Tibial nerve (tissue), 4 donors: ENCODE results near the gene ARMC6. TPM values are rescaled to one million over a fixed set of nuclear protein-coding genes. Genes with fewer than 3 reads are reported as not detected.
"Not testable (repeated sequence)": the region's sequence is repeated elsewhere in the genome, so short reads cannot be mapped to it uniquely, and the experiment has no call there.

Experiments used
- DNase-seq, 2 donors: peaks; one replicate each; pipeline ENCODE4 v3.0.0-alpha.2; 2019; ENCODE audit warnings: low spot score in 2 of 2
- H3K27ac ChIP-seq, 4 donors: fragments of 200-600 bp; sonication (generic) in 3 of 4; one replicate each; pipeline ENCODE4 v1.5.1; 2017 to 2019; ENCODE audit warnings: mild to moderate bottlenecking in 1 of 4
- H3K27me3 ChIP-seq, 2 donors: fragments of 200-600 bp; sonication (generic) in 1 of 2; one replicate each; pipeline versions ENCODE4 v1.5.1 to v1.6.0; 2017 to 2019
- H3K36me3 ChIP-seq, 3 donors: fragments of 200-600 bp; sonication (generic); one replicate each; pipeline ENCODE4 v1.5.1; 2018 to 2019
- H3K4me1 ChIP-seq, 4 donors: fragments of 200-600 bp; sonication (generic) in 3 of 4; one replicate each; pipeline ENCODE4 v1.5.1; 2017 to 2019
- H3K4me3 ChIP-seq, 4 donors: fragments of 200-600 bp; sonication (generic) in 3 of 4; one replicate each; pipeline ENCODE4 v1.5.1; 2017 to 2019; ENCODE audit warnings: mild to moderate bottlenecking in 1 of 4, moderate library complexity in 1 of 4
- H3K9me3 ChIP-seq, 4 donors: fragments of 200-600 bp; sonication (generic) in 3 of 4; one replicate each; pipeline ENCODE4 v1.5.1; 2017 to 2019
- CTCF ChIP-seq, 5 experiments: fragments of 200-600 bp in 3 of 5; fragments of 450-650 bp in 2 of 5; sonication (generic) in 3 of 5; IDR thresholded peaks; one replicate each; pipeline ENCODE4 v1.5.1; 2016 to 2019; ENCODE audit warnings: antibody characterized with exemption in 5 of 5, mild to moderate bottlenecking in 3 of 5, moderate library complexity in 2 of 5
- EP300 ChIP-seq, 2 donors: sonication (generic); formaldehyde crosslinking; IDR thresholded peaks; one replicate each; pipeline ENCODE4 v1.6.1; 2017; ENCODE audit warnings: antibody characterized with exemption in 2 of 2, mild to moderate bottlenecking in 1 of 2
- POLR2A ChIP-seq, 2 donors: fragments of 450-650 bp; IDR thresholded peaks; one replicate each; pipeline ENCODE4 v1.6.1; 2017; ENCODE audit warnings: antibody characterized with exemption in 2 of 2, mild to moderate bottlenecking in 2 of 2, moderate library complexity in 2 of 2
- WGBS, 2 donors: methylation state at CpG; one replicate each; pipeline ENCODE4 v1.1.5; 2018; 5-methylcytosine and 5-hydroxymethylcytosine counted together
- total RNA-seq, 4 donors: library from RNA; depleted of rRNA; stranded (reverse); fragments of >200 nt; gene quantifications; one replicate each; pipeline ENCODE4 v1.1.0, GENCODE V29; 2016

The ARMC6 gene
- total RNA-seq, 4 donors from 2014 or later, result 20.0 to 40.8 (median 24.6) TPM

GRCh38 chr19:19010551-19010950, 22.9 kb upstream of the ARMC6 start:
- DNase-seq, result no peak
- H3K27me3 ChIP-seq, result no peaks in the 10 kb centered on the region
- peaks cover 4 to 100% (median 24%) of the 10 kb centered on the region in 3 donors for H3K36me3 ChIP-seq
- no peaks in the 10 kb centered on the region for H3K9me3 ChIP-seq
- no peaks in the 10 kb centered on the region for H3K4me1 ChIP-seq
- H3K27ac ChIP-seq, result no peak overlapping the region
- no peak overlapping the region for H3K4me3 ChIP-seq
- TF ChIP-seq POLR2A (IDR thresholded peaks at IDR 0.05), result no peak
- WGBS, 2 donors, result 92 to 95% methylated on average over 5 of the region's 5 CpGs

- H3K27ac ChIP-seq, result peak overlapping the region in 1 of 4 donors; percentile 25
- TF ChIP-seq EP300 (IDR thresholded peaks at IDR 0.05), result no peak
- no peak for TF ChIP-seq POLR2A (IDR thresholded peaks at IDR 0.05)
- TF ChIP-seq CTCF (IDR thresholded peaks at IDR 0.05), result no peak
- no peaks in the 10 kb centered on the region for H3K27me3 ChIP-seq
- H3K4me1 ChIP-seq, result peaks cover 0 to 16% (median 4%) of the 10 kb centered on the region in 4 donors
- no peaks in the 10 kb centered on the region for H3K9me3 ChIP-seq
- peaks cover 2 to 70% (median 10%) of the 10 kb centered on the region in 3 donors for H3K36me3 ChIP-seq
- DNase-seq, result no peak
- H3K4me3 ChIP-seq, result no peak overlapping the region
- WGBS, 2 donors, result 23 to 26% methylated on average over 3 of the region's 3 CpGs
Observed at GRCh38 chr19:19021115-19021514, 12.3 kb upstream of the ARMC6 start.

GRCh38 chr19:19022380-19022961, 10.9 kb upstream of the ARMC6 start:
- TF ChIP-seq EP300 (IDR thresholded peaks at IDR 0.05) (no peak), CTCF (IDR thresholded peaks at IDR 0.05) (no peak), POLR2A (IDR thresholded peaks at IDR 0.05) (no peak)
- DNase-seq, result no peak
- Histone ChIP-seq H3K36me3 (peaks cover 5 to 70% (median 10%) of the 10 kb centered on the region in 3 donors), H3K9me3 (no peaks in the 10 kb centered on the region), H3K4me3 (no peak overlapping the region), H3K4me1 (peaks cover 0 to 29% (median 4%) of the 10 kb centered on the region in 4 donors), H3K27ac (no peak overlapping the region), H3K27me3 (no peaks in the 10 kb centered on the region)
- 75 to 77% methylated on average over 4 of the region's 4 CpGs for WGBS, 2 donors

- H3K27me3 ChIP-seq, H3K27ac ChIP-seq, DNase-seq, H3K9me3 ChIP-seq, H3K4me3 ChIP-seq: not testable (repeated sequence)
- Histone ChIP-seq H3K36me3 (peaks cover 6 to 70% (median 10%) of the 10 kb centered on the region in 3 donors), H3K4me1 (peaks cover 0 to 35% (median 4%) of the 10 kb centered on the region in 4 donors)
- 84 to 93% methylated on average over 1 of the region's 1 CpG for WGBS, 2 donors
Observed at GRCh38 chr19:19023376-19023775, 10.0 kb upstream of the ARMC6 start.

- no peaks in the 10 kb centered on the region for H3K27me3 ChIP-seq
- WGBS, 2 donors, result 91 to 92% methylated on average over 11 of the region's 11 CpGs
- no peak overlapping the region for H3K4me3 ChIP-seq
- H3K4me1 ChIP-seq, result peaks cover 0 to 41% (median 4%) of the 10 kb centered on the region in 4 donors
- no peak for DNase-seq
- H3K9me3 ChIP-seq, result no peaks in the 10 kb centered on the region
- peaks cover 6 to 87% (median 19%) of the 10 kb centered on the region in 3 donors for H3K36me3 ChIP-seq
- H3K27ac ChIP-seq, result no peak overlapping the region
- TF ChIP-seq EP300 (IDR thresholded peaks at IDR 0.05), result no peak
- TF ChIP-seq CTCF (IDR thresholded peaks at IDR 0.05), result no peak
- no peak for TF ChIP-seq POLR2A (IDR thresholded peaks at IDR 0.05)
Observed at GRCh38 chr19:19025861-19026260, 7.5 kb upstream of the ARMC6 start.

- peak in 2 of 5 experiments; percentile 9 to 13 for TF ChIP-seq CTCF (IDR thresholded peaks at IDR 0.05)
- no peak for TF ChIP-seq EP300 (IDR thresholded peaks at IDR 0.05)
- TF ChIP-seq POLR2A (IDR thresholded peaks at IDR 0.05), result no peak
- Histone ChIP-seq H3K36me3 (peaks cover 6 to 87% (median 19%) of the 10 kb centered on the region in 3 donors), H3K4me1 (peaks cover 0 to 43% (median 4%) of the 10 kb centered on the region in 4 donors), H3K9me3 (no peaks in the 10 kb centered on the region), H3K27ac (no peak overlapping the region), H3K27me3 (no peaks in the 10 kb centered on the region), H3K4me3 (no peak overlapping the region)
- 55 to 64% methylated on average over 10 of the region's 10 CpGs for WGBS, 2 donors
- DNase-seq, result peak in 1 of 2 donors; percentile 38
Observed at GRCh38 chr19:19026299-19026971, 7.0 kb upstream of the ARMC6 start.
